ENCODE data around the gene ABHD13. TPM values are rescaled to one million over a fixed set of nuclear protein-coding genes. Genes with fewer than 3 reads are reported as not detected.
A peak's percentile ranks its signal among the peaks of the same experiment; 100 is the strongest.
"Not testable (repeated sequence)": the region's sequence is repeated elsewhere in the genome, so short reads cannot be mapped to it uniquely, and the experiment has no call there.

Gene ABHD13
- total RNA-seq, 1 experiment from 2014 or later, result 4.1 TPM

DNA sequence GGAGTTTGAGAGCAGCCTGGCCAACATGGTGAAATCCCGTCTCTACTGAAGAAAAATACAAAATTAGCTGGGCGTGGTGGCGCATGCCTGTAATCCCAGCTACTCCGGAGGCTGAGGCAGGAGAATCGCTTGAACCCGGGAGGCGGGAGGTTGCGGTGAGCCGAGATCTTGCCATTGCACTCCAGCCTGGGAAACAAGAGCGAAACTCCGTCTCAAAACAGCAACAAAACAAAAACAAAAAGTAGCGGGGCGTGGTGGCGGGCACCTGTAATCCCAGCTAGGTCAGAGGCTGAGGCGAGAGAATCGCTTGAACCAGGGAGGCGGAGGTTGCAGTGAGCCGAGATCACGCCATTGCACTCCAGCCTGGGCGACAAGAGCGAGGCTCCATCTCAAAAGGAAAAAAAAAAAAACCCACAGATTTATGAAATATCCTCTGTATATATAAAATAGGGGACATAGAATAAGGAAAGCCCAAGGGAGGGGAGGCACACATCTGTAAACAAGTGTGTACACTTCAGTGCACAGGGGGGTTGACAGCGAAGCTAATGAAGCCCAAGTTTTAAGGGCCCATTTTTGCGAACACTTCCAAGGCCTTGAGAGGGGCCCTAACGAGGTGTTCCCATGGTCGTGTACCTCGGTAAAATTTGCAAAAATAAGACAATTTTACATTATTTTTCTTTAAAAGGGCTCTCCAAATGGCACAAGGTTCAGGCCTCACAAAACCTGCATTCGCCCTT is 717 bp upstream of the ABHD13 start:
- DNase-seq (ENCODE audit: low read depth, low spot score); RAD21 ChIA-PET (ENCODE audit: low non-redundant PET in 1 of 2, low total read pairs in 2 of 2, uncharacterized antibody in 2 of 2, unreplicated experiment in 2 of 2); H3K27me3 ChIP-seq (ENCODE audit: insufficient read depth, low read length); H4K20me1 ChIP-seq (ENCODE audit: insufficient read depth); H3K9me3 ChIP-seq (ENCODE audit: control insufficient read depth in 1 of 2, insufficient read depth in 1 of 2, low read depth in 1 of 2, low read length in 2 of 2); H3K9me2 ChIP-seq (ENCODE audit: insufficient read depth); POLR2A ChIA-PET; H3K36me3 ChIP-seq (ENCODE audit: control insufficient read depth in 1 of 2, insufficient read depth in 2 of 2, low read length in 2 of 2): not testable (repeated sequence)
- CTCF ChIA-PET, result interaction anchor here (1.0 kb wide), 1 partner anchor 10 kb away, joined by 3 read pairs; no protein-coding TSS in a partner anchor
- Histone ChIP-seq H3K9ac (ENCODE audit: low read length) (peak overlapping the region; percentile 73), H3K79me2 (ENCODE audit: insufficient read depth, low read length) (peaks cover 55% of the 10 kb centered on the region), H3K4me2 (ENCODE audit: low read length) (peak overlapping the region; percentile 86), H3K4me1 (ENCODE audit: control insufficient read depth in 1 of 2, insufficient read depth in 2 of 2, low read length in 2 of 2) (peaks cover 17 to 31% of the 10 kb centered on the region in 2 experiments), H2AFZ (ENCODE audit: low read depth, low read length, poor library complexity, severe bottlenecking) (peak overlapping the region; percentile 67), H3K4me3 (replicated peaks in 1 of 2; ENCODE audit: low read depth in 1 of 2, low read length in 2 of 2) (peak overlapping the region; percentile 69 to 83), H3K27ac (ENCODE audit: low read depth, low read length) (peak overlapping the region; percentile 80)
- intact Hi-C loops (cut with micrococcal nuclease), result loop anchor here (10.0 kb wide), 1 partner anchor 977 kb away; no protein-coding TSS in a partner anchor
- ATAC-seq, result peak; percentile 15
- TF ChIP-seq SIN3A (IDR thresholded peaks at IDR 0.05; ENCODE audit: low read depth), result peak; percentile 5; the same call in 1 of the 2 replicates
- BruUV-seq (replicated peaks), result TSS peak; percentile 83

DNA sequence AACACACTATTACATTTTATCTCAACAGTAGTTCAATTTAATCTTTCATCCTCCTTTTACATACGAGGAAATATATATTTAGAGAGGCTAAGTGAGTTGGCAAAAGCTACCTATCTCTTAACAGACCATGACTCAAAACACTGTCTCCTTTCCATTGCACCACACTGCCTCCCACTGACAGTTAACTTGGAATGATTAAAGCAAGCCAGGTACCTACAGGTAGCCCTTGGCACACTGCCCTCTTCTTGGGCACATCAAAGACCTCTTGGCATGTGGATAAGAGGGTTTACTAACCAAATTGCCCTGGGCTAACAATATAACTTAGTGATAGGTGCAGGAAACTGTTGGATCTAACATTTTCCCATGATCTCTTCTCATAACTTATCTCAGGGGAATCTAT is 1.8 kb downstream of the ABHD13 start:
- Histone ChIP-seq H3K9me3 (ENCODE audit: control insufficient read depth in 1 of 2, insufficient read depth in 1 of 2, low read depth in 1 of 2, low read length in 2 of 2) (no peaks in the 10 kb centered on the region), H3K9ac (ENCODE audit: low read length) (no peak overlapping the region), H3K79me2 (ENCODE audit: insufficient read depth, low read length) (peaks cover 80% of the 10 kb centered on the region), H3K27me3 (ENCODE audit: insufficient read depth, low read length) (no peaks in the 10 kb centered on the region), H3K4me3 (replicated peaks in 1 of 2; ENCODE audit: low read depth in 1 of 2, low read length in 2 of 2) (peak overlapping the region in 1 of 2 experiments; percentile 69; a peak in 2 of 4 replicates), H2AFZ (ENCODE audit: low read depth, low read length, poor library complexity, severe bottlenecking) (no peak overlapping the region), H3K36me3 (ENCODE audit: control insufficient read depth in 1 of 2, insufficient read depth in 2 of 2, low read length in 2 of 2) (no peaks in the 10 kb centered on the region), H4K20me1 (ENCODE audit: insufficient read depth) (peaks cover 6% of the 10 kb centered on the region; the same call in 1 of the 2 replicates), H3K4me2 (ENCODE audit: low read length) (peak overlapping the region; percentile 86), H3K4me1 (ENCODE audit: control insufficient read depth in 1 of 2, insufficient read depth in 2 of 2, low read length in 2 of 2) (peaks cover 17 to 31% of the 10 kb centered on the region in 2 experiments), H3K9me2 (ENCODE audit: insufficient read depth) (no peaks in the 10 kb centered on the region), H3K27ac (ENCODE audit: low read depth, low read length) (no peak overlapping the region)
- TF ChIP-seq, protein P1, sequence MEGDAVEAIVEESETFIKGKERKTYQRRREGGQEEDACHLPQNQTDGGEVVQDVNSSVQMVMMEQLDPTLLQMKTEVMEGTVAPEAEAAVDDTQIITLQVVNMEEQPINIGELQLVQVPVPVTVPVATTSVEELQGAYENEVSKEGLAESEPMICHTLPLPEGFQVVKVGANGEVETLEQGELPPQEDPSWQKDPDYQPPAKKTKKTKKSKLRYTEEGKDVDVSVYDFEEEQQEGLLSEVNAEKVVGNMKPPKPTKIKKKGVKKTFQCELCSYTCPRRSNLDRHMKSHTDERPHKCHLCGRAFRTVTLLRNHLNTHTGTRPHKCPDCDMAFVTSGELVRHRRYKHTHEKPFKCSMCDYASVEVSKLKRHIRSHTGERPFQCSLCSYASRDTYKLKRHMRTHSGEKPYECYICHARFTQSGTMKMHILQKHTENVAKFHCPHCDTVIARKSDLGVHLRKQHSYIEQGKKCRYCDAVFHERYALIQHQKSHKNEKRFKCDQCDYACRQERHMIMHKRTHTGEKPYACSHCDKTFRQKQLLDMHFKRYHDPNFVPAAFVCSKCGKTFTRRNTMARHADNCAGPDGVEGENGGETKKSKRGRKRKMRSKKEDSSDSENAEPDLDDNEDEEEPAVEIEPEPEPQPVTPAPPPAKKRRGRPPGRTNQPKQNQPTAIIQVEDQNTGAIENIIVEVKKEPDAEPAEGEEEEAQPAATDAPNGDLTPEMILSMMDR (IDR thresholded peaks at IDR 0.05 in 2 of 3, conservative IDR thresholded peaks at IDR 0.05 in 1 of 3; ENCODE audit: borderline replicate concordance in 1 of 3, insufficient read depth in 1 of 3, low read depth in 2 of 3, low read length in 2 of 3), result peak in 2 of 3 experiments; percentile 17 to 41; a peak in 2 of 6 replicates
- TF ChIP-seq TCF7L2 (IDR thresholded peaks at IDR 0.05; ENCODE audit: borderline replicate concordance, extremely low read depth, insufficient read depth, insufficient read length), result peak; percentile 72
- no peak for TF ChIP-seq FOSL1 (IDR thresholded peaks at IDR 0.05; ENCODE audit: low read depth)
- peak; percentile 40 for TF ChIP-seq RAD21 (IDR thresholded peaks at IDR 0.05; ENCODE audit: low read depth)
- ATAC-seq (no peak), DNase-seq (ENCODE audit: low read depth, low spot score) (peak; percentile 57)
- no TSS peak for BruUV-seq (replicated peaks)
- ChIA-PET POLR2A (no interaction called here), CTCF (interaction anchor here (0.6 kb wide), 1 partner anchor 635 kb away, joined by 3 read pairs; no protein-coding TSS in a partner anchor), RAD21 (ENCODE audit: low non-redundant PET in 1 of 2, low total read pairs in 2 of 2, uncharacterized antibody in 2 of 2, unreplicated experiment in 2 of 2) (no interaction called here)
- intact Hi-C loops (cut with micrococcal nuclease), result no loop called here

Measured in HCT116 (cell line).